ENCODE data around the gene ARHGEF17. TPM values are rescaled to one million over a fixed set of nuclear protein-coding genes. Genes with fewer than 3 reads are reported as not detected.

Gene ARHGEF17
- polyA plus RNA-seq, 2 of the 4 experiments (the other 2 are of a cell fraction) = 7.0 to 16.2 TPM

- TF ChIP-seq, protein P1, sequence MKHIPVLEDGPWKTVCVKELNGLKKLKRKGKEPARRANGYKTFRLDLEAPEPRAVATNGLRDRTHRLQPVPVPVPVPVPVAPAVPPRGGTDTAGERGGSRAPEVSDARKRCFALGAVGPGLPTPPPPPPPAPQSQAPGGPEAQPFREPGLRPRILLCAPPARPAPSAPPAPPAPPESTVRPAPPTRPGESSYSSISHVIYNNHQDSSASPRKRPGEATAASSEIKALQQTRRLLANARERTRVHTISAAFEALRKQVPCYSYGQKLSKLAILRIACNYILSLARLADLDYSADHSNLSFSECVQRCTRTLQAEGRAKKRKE (CRISPR knock-in tag; IDR thresholded peaks at IDR 0.05; ENCODE audit: low read depth) = no peak
- TF ChIP-seq ZNF302 (CRISPR knock-in tag; IDR thresholded peaks at IDR 0.05) = no peak
- TF ChIP-seq CBX2 (IDR thresholded peaks at IDR 0.05; ENCODE audit: borderline replicate concordance, low read depth) = no peak
- TF ChIP-seq ESRRA (IDR thresholded peaks at IDR 0.05; ENCODE audit: borderline replicate concordance, low read length) = no peak
- no peak for TF ChIP-seq ZFP36 (IDR thresholded peaks at IDR 0.05; ENCODE audit: borderline replicate concordance, partially characterized antibody)
Measured at GRCh38 chr11:73295996-73296318, 12.1 kb upstream of the ARHGEF17 start (continued).

- ATAC-seq (no peak), FAIRE-seq (no peak), DNase-seq (ENCODE audit: low read depth in 1 of 2, low spot score in 1 of 2) (no peak)
- peaks cover 8% of the 10 kb centered on the region for H3K4me1 ChIP-seq
- H3K27ac ChIP-seq = no peak overlapping the region
- no peak overlapping the region for H3K4me2 ChIP-seq
- TF ChIP-seq ZNF302 (CRISPR knock-in tag; IDR thresholded peaks at IDR 0.05) (no peak), BHLHE40 (IDR thresholded peaks at IDR 0.05; ENCODE audit: low read depth, low read length) (no peak), CBX8 (IDR thresholded peaks at IDR 0.05) (no peak), USF2 (IDR thresholded peaks at IDR 0.05) (no peak), ZSCAN20 (CRISPR knock-in tag; IDR thresholded peaks at IDR 0.05) (no peak), RNF2 (IDR thresholded peaks at IDR 0.05; ENCODE audit: borderline replicate concordance, low read depth) (no peak), RARB (CRISPR knock-in tag; IDR thresholded peaks at IDR 0.05) (no peak), MYC (IDR thresholded peaks at IDR 0.05; ENCODE audit: borderline replicate concordance, low read length) (no peak), GATA3 (IDR thresholded peaks at IDR 0.05; ENCODE audit: borderline replicate concordance) (no peak), POLR2A (IDR thresholded peaks at IDR 0.05; ENCODE audit: low read length) (no peak), RCOR1 (IDR thresholded peaks at IDR 0.05; ENCODE audit: low read depth, low read length) (no peak), JUN (IDR thresholded peaks at IDR 0.05) (no peak), CEBPB (IDR thresholded peaks at IDR 0.05) (no peak), NPAS2 (CRISPR knock-in tag; IDR thresholded peaks at IDR 0.05; ENCODE audit: borderline replicate concordance) (no peak)
- TF ChIP-seq, protein P1 (CRISPR knock-in tag; IDR thresholded peaks at IDR 0.05; ENCODE audit: low read depth) = no peak
- TF ChIP-seq, protein P2, sequence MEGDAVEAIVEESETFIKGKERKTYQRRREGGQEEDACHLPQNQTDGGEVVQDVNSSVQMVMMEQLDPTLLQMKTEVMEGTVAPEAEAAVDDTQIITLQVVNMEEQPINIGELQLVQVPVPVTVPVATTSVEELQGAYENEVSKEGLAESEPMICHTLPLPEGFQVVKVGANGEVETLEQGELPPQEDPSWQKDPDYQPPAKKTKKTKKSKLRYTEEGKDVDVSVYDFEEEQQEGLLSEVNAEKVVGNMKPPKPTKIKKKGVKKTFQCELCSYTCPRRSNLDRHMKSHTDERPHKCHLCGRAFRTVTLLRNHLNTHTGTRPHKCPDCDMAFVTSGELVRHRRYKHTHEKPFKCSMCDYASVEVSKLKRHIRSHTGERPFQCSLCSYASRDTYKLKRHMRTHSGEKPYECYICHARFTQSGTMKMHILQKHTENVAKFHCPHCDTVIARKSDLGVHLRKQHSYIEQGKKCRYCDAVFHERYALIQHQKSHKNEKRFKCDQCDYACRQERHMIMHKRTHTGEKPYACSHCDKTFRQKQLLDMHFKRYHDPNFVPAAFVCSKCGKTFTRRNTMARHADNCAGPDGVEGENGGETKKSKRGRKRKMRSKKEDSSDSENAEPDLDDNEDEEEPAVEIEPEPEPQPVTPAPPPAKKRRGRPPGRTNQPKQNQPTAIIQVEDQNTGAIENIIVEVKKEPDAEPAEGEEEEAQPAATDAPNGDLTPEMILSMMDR (IDR thresholded peaks at IDR 0.05) = no peak
- TF ChIP-seq, protein P3, sequence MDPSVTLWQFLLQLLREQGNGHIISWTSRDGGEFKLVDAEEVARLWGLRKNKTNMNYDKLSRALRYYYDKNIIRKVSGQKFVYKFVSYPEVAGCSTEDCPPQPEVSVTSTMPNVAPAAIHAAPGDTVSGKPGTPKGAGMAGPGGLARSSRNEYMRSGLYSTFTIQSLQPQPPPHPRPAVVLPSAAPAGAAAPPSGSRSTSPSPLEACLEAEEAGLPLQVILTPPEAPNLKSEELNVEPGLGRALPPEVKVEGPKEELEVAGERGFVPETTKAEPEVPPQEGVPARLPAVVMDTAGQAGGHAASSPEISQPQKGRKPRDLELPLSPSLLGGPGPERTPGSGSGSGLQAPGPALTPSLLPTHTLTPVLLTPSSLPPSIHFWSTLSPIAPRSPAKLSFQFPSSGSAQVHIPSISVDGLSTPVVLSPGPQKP (IDR thresholded peaks at IDR 0.05; ENCODE audit: low read depth, low read length) = no peak
- TF ChIP-seq, protein P4, sequence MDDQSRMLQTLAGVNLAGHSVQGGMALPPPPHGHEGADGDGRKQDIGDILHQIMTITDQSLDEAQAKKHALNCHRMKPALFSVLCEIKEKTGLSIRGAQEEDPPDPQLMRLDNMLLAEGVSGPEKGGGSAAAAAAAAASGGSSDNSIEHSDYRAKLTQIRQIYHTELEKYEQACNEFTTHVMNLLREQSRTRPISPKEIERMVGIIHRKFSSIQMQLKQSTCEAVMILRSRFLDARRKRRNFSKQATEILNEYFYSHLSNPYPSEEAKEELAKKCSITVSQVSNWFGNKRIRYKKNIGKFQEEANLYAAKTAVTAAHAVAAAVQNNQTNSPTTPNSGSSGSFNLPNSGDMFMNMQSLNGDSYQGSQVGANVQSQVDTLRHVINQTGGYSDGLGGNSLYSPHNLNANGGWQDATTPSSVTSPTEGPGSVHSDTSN (IDR thresholded peaks at IDR 0.05) = no peak
- H3K4me3 ChIP-seq = no peak overlapping the region
- WGBS (ENCODE audit: missing lambda C conversion rate) = 94% methylated on average over 21 of the region's 35 CpGs
- CTCF ChIA-PET = interaction anchor here (0.6 to 25.1 kb wide), 14 partner anchors 11 to 613 kb away, joined by 3 to 527 read pairs (median 4); partner anchors contain the start of gene ARHGEF17
- H3K9me3 ChIP-seq = no peaks in the 10 kb centered on the region
- POLR2A ChIA-PET = no interaction called here
Measured at GRCh38 chr11:73296501-73297230, 11.4 kb upstream of the ARHGEF17 start.

Data from A549 (cell line).